BLaER1 treated with 17β-estradiol and CSF1 and Interleukin-3, amounts not matched to agents 10 nM and 100 nM (cell line): ENCODE results near the gene SARDH.

ENCODE experiments used
- H3K27ac ChIP-seq, 11 experiments: shearing (Covaris generic); formaldehyde crosslinking; 2 replicates each; pipeline ENCODE4 v1.8.1; 2022
- H3K27me3 ChIP-seq, 11 experiments: shearing (Covaris generic); formaldehyde crosslinking; 2 replicates each; pipeline ENCODE4 v1.8.1; 2022
- H3K36me3 ChIP-seq, 11 experiments: shearing (Covaris generic); formaldehyde crosslinking; 2 replicates each; pipeline ENCODE4 v1.8.1; 2022
- H3K4me1 ChIP-seq, 10 experiments: shearing (Covaris generic); formaldehyde crosslinking; 2 replicates each; pipeline ENCODE4 v1.8.1; 2022
- H3K4me2 ChIP-seq, 11 experiments: shearing (Covaris generic); formaldehyde crosslinking; 2 replicates each; pipeline ENCODE4 v1.8.1; 2022
- H3K4me3 ChIP-seq, 10 experiments: shearing (Covaris generic); formaldehyde crosslinking; 2 replicates each; pipeline ENCODE4 v1.8.1; 2022
- H3K9ac ChIP-seq, 11 experiments: shearing (Covaris generic); formaldehyde crosslinking; 2 replicates each; pipeline ENCODE4 v1.8.1; 2022
- H3K9me3 ChIP-seq, 11 experiments: shearing (Covaris generic); formaldehyde crosslinking; replicated peaks in 1 of 11; 2 replicates each; pipeline ENCODE4 v1.8.1; 2022
- H4K20me1 ChIP-seq, 11 experiments: shearing (Covaris generic); formaldehyde crosslinking; 2 replicates each; pipeline ENCODE4 v1.8.1; 2022
- Cebpa-rat ChIP-seq, 11 experiments: shearing (Covaris generic); IDR thresholded peaks; 2 replicates each; pipeline ENCODE4 v1.8.1; 2022

The SARDH gene

DNA sequence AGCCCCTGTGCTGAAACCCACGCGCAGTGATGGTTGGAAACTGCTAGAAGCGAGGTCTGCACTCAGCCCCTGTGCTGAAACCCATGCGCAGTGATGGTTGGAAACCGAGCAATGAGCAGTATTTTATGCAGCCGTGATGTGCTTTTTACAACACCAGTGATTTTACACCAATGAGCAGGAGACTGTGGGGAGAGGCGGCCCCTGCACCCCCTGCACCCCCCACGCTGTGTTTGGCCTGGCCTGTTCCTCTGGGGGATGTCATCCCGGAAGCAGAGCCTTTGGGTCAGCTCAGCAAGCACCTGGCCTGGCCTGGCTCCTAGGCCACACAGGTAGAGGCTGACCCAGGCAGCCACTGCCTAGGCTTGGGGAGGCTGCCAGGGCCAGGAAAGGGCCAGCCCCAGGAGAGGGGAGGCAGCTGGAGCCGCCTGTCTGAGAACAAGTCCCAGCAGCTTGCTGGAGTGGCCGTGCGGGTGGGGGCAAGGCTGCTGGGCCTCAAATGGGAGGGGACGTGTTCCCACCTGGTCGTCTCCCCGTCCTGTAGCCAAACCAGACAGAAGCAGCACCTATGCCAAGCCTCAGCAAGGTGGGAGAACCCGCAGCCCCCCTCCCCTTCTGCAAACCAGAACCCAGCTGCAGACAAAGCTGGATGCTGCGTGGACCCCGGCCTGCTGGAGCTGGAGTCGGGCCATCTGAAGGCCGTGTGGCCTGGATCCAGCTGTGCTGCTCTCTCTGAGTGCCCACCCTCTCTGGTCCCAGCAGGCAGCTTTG lies 55.1 kb downstream of the SARDH start:
- no peak for TF ChIP-seq Cebpa-rat (IDR thresholded peaks at IDR 0.05)
- Histone ChIP-seq H3K27me3 (no peaks in the 10 kb centered on the region), H4K20me1 (no peaks in the 10 kb centered on the region), H3K4me2 (peak overlapping the region; percentile 70 to 91 (median 89)), H3K4me3 (peak overlapping the region in 8 of 10 experiments; percentile 3 to 52 (median 38); a peak in 10 of 20 replicates), H3K27ac (peak overlapping the region in 10 of 11 experiments; percentile 41 to 92 (median 86); a peak in 20 of 22 replicates), H3K9ac (peak overlapping the region; percentile 40 to 81 (median 74); a peak in 20 of 22 replicates), H3K4me1 (peaks cover 34 to 74% (median 61%) of the 10 kb centered on the region in 10 experiments), H3K9me3 (no peaks in the 10 kb centered on the region), H3K36me3 (no peaks in the 10 kb centered on the region)

DNA sequence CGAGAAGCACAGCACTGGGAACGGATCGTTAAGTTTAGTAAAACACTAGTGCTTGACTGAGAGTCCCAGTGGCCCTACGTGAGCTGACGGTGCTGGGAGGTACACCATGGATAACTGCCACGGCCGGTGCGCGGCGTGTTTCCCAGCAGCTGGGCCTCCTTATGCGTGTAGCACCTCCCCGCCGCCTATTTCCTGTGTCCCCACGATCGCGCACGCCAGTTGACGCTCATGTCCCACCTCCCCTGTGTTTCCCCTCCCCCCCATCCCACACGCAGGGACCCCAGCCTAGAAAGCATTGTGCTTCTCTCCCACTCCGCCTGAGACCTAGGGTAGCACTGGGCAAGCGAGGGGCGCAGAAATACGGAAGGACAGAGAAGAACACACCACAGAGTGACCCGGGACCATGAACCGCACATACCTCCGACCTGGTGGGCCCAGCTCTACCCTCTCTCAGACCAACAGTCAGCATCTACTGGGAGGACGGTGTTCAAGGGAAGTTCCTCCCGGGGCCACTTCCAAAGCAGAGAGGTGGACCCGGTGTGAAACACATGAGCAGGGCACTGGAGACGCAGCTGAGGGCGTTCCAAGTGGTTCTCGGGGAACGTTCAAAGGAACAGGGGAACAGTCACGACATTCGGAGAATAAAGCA lies 56.4 kb downstream of the SARDH start:
- H3K4me2 ChIP-seq = peak overlapping the region in 8 of 11 experiments; percentile 82 to 91 (median 89); a peak in 12 of 22 replicates
- H3K9me3 ChIP-seq = no peaks in the 10 kb centered on the region
- H3K9ac ChIP-seq = peak overlapping the region in 1 of 11 experiments; percentile 7; a peak in 1 of 22 replicates
- no peak for TF ChIP-seq Cebpa-rat (IDR thresholded peaks at IDR 0.05)
- peaks cover 34 to 62% (median 56%) of the 10 kb centered on the region in 10 experiments for H3K4me1 ChIP-seq
- no peaks in the 10 kb centered on the region for H3K36me3 ChIP-seq
- peak overlapping the region in 5 of 11 experiments; percentile 48 to 92 (median 88); a peak in 10 of 22 replicates for H3K27ac ChIP-seq
- H3K4me3 ChIP-seq = no peak overlapping the region
- no peaks in the 10 kb centered on the region for H4K20me1 ChIP-seq
- H3K27me3 ChIP-seq = no peaks in the 10 kb centered on the region

DNA sequence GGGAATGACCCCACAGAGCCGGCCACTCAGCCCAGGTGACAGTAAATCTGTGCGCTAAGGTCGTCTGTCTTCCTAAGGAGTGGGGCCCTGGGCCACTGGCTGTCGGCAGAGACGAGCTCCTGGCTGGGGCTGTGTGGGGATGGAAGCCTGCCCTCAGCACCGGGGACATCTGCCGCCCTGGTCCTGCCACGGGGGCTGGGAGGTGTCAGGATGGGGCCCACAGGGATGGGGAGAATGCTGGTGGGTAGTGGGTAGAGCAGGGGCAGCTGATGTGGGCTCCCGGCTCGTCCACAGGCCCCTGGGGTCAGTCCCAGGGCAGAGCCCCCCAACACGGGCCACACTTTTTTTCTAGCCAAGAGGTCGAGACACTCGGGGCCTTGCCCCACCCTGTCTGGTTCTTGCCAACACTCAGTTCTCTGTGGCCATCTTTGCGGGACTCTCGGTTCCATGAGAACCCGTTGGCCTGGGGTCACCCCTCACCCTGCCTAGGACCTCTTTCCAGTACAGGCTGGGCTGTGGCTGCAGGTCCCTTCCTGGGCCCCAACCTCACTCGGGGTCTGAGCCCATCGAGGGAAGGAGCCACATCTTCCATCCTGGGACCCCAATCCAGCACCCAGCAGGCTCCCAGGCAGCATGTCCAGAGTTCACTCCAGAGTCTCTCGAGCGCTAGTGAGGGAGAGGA lies 57.0 kb downstream of the SARDH start:
- Histone ChIP-seq H3K4me2 (peak overlapping the region in 5 of 11 experiments; percentile 18 to 91 (median 89); a peak in 7 of 22 replicates), H3K27ac (peak overlapping the region in 5 of 11 experiments; percentile 19 to 92 (median 88); a peak in 8 of 22 replicates), H3K9ac (peak overlapping the region in 1 of 11 experiments; percentile 20; a peak in 1 of 22 replicates), H3K9me3 (no peaks in the 10 kb centered on the region), H3K4me1 (peaks cover 34 to 55% (median 49%) of the 10 kb centered on the region in 10 experiments), H3K27me3 (no peaks in the 10 kb centered on the region), H4K20me1 (no peaks in the 10 kb centered on the region), H3K4me3 (no peak overlapping the region), H3K36me3 (no peaks in the 10 kb centered on the region)
- TF ChIP-seq Cebpa-rat (IDR thresholded peaks at IDR 0.05) = no peak

DNA sequence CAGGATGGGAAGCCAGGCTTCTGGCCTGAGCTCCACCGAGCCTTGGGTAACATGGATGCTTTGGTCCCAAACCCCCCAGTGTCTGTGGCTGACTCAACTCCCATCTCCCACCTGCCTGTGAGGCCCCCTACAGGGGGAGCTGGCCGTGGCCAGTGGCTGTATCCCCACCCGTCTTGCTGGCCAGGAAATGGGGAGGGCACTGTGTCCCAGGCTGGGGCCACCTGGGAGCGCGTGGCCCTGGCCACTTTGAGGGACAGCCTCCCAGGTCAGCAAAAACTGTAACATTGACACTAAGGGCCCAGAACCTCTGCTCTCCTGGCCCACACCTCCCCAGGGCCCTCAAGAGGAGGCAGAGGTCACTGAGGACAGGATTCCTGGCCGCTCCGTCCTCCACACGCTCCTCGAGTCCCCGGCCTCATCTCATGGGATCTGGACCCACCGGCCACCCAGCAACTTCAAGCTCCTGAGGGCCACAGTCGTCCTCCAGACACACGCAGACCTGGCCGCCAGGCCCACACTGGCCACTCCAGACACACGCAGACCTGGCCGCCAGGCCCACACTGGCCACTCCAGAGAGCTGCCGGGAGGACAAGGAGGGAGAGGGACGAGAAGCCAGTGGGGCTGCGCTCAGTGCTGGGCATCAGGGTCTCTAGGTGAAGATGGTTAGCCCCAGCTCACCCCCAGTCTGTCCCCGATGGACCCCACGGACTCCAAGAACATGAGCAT lies 57.7 kb downstream of the SARDH start:
- Histone ChIP-seq H3K9me3 (no peaks in the 10 kb centered on the region), H3K27me3 (no peaks in the 10 kb centered on the region), H3K27ac (peak overlapping the region in 4 of 11 experiments; percentile 48 to 92 (median 90); a peak in 6 of 22 replicates), H3K4me2 (no peak overlapping the region), H4K20me1 (no peaks in the 10 kb centered on the region), H3K36me3 (no peaks in the 10 kb centered on the region; a peak in 1 of 22 replicates), H3K4me1 (peaks cover 34 to 50% (median 42%) of the 10 kb centered on the region in 10 experiments), H3K9ac (no peak overlapping the region), H3K4me3 (no peak overlapping the region)
- no peak for TF ChIP-seq Cebpa-rat (IDR thresholded peaks at IDR 0.05)

DNA sequence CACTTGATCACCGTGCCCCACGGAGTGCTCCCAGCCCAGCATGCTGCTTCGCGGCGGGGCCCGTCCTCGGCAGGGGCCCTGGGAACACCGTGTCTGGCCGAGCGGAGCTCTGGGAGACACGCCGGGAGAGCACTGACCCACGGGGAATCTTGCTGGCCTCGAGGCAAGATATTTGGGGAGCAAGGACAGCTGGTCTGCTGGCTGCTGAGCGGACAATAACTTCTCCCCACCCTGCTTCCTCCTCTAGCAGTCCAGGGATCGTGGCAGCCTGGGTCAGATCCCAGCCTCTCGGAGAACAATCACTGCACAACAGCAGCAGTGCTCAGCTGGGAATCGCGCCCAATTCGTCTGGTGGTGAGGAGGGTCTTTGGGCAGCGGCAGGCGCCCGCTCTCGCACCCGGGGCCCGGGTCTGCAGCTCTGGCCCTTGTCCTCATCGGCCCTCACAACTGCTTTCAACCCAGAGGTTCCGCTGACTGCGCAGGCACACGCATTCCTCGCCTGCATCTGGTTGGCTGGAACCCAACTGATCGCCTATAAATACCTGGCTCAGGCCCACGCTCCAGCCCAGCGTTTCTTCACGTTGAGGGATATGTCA lies 58.6 kb downstream of the SARDH start:
- H3K9me3 ChIP-seq = no peaks in the 10 kb centered on the region
- TF ChIP-seq Cebpa-rat (IDR thresholded peaks at IDR 0.05) = no peak
- H3K4me1 ChIP-seq = peaks cover 27 to 43% (median 34%) of the 10 kb centered on the region in 10 experiments
- H3K36me3 ChIP-seq = no peaks in the 10 kb centered on the region; a peak in 1 of 22 replicates
- peak overlapping the region in 1 of 11 experiments; percentile 37; a peak in 1 of 22 replicates for H3K27ac ChIP-seq
- H3K27me3 ChIP-seq = no peaks in the 10 kb centered on the region
- peak overlapping the region in 2 of 11 experiments; percentile 12 to 46; a peak in 3 of 22 replicates for H3K4me2 ChIP-seq
- H3K4me3 ChIP-seq = no peak overlapping the region
- peak overlapping the region in 2 of 11 experiments; percentile 29 to 34; a peak in 2 of 22 replicates for H3K9ac ChIP-seq
- H4K20me1 ChIP-seq = no peaks in the 10 kb centered on the region

DNA sequence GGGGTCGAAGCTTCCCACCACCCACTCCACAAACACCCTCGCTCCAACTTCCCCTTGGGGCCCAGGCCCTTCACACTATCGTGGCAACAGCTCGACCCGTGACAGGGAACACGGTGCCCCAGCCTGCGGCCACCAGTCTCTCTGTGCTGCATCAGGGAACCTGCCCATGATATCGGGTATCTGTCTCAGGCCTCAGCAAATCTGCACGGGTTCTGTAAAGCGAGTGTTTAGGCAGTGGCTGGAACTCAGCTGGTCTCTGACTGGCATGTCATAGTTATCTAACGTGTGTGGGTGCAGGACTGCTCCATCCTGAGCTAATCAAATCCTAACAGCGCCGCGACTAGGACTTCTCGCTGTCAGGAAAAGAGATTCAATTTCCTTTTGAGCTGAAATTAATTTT lies 59.1 kb downstream of the SARDH start:
- Histone ChIP-seq H3K9me3 (no peaks in the 10 kb centered on the region), H3K27ac (peak overlapping the region in 1 of 11 experiments; percentile 37; a peak in 1 of 22 replicates), H3K36me3 (no peaks in the 10 kb centered on the region; a peak in 2 of 22 replicates), H3K9ac (peak overlapping the region in 2 of 11 experiments; percentile 29 to 34; a peak in 2 of 22 replicates), H4K20me1 (no peaks in the 10 kb centered on the region), H3K4me1 (peaks cover 22 to 40% (median 30%) of the 10 kb centered on the region in 10 experiments), H3K4me2 (peak overlapping the region in 2 of 11 experiments; percentile 12 to 46; a peak in 3 of 22 replicates), H3K27me3 (no peaks in the 10 kb centered on the region), H3K4me3 (no peak overlapping the region)
- TF ChIP-seq Cebpa-rat (IDR thresholded peaks at IDR 0.05) = no peak

DNA sequence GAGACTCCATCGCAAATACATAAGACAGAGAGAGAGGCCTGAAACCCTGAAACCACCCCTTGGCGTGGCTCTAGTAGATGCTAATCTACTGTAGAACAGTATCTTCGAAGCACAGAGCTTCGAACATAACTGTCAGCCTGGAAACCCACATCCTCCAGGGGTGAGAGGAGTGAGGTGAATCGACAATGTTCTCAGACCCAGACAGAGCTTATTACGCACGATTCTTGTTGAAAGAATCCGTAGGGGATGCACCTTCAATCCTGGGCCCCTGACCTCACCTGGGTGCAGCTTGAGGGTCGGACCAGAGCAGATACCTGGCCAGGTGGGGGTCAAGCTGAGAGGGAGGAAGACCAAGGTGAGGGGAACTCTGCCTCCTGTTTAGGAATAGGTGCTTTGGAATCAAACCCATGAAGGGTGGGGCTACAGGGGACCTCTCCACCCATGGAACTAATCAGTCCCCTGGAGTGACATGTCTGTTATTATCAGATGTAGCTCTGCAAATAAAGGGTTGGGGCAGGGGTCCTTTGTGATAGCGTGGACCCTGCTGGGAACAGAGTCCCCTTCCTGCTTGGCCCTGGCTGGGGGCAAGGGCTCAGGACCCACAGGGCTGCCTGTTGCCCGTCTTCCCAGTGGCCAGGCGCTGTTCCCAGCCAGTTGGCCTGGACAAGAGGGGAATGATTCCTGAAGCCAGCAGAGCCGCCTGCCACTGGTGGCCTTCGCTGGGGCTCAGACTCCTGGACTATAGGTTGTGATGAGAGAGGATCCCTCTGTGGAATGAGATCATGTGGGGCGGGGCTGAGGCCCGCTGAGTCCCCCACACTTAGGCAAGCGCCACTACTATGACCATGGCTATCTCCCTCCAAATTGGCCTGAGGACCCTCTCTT lies 60.8 kb downstream of the SARDH start:
- no peak for TF ChIP-seq Cebpa-rat (IDR thresholded peaks at IDR 0.05)
- peaks cover 0 to 6% (median 0%) of the 10 kb centered on the region in 11 experiments; a peak in 5 of 22 replicates for H3K36me3 ChIP-seq
- H3K9ac ChIP-seq = no peak overlapping the region
- H3K9me3 ChIP-seq = no peaks in the 10 kb centered on the region
- H3K4me2 ChIP-seq = no peak overlapping the region
- peaks cover 13 to 39% (median 24%) of the 10 kb centered on the region in 10 experiments for H3K4me1 ChIP-seq
- no peak overlapping the region for H3K27ac ChIP-seq
- no peaks in the 10 kb centered on the region for H3K27me3 ChIP-seq
- H4K20me1 ChIP-seq = no peaks in the 10 kb centered on the region; a peak in 1 of 22 replicates
- H3K4me3 ChIP-seq = no peak overlapping the region
